Dedifferentiated amniotic fluid mesenchymal stem cell (primary cell): ENCODE results near the gene CHRNA4.

Source experiments
- DNase-seq: peaks from one replicate; pipeline ENCODE4 v3.0.0-alpha.2; 2016; ENCODE audit errors: extremely low spot score

Gene CHRNA4

GRCh38 chr20:63360850-63361518 is at the start of gene CHRNA4:
Gene CHRNA4, minus strand, starts transcription at chr20:63361349. Its CDS starts 184 bp downstream, at chr20:63361165.
- no peak for DNase-seq

DNA sequence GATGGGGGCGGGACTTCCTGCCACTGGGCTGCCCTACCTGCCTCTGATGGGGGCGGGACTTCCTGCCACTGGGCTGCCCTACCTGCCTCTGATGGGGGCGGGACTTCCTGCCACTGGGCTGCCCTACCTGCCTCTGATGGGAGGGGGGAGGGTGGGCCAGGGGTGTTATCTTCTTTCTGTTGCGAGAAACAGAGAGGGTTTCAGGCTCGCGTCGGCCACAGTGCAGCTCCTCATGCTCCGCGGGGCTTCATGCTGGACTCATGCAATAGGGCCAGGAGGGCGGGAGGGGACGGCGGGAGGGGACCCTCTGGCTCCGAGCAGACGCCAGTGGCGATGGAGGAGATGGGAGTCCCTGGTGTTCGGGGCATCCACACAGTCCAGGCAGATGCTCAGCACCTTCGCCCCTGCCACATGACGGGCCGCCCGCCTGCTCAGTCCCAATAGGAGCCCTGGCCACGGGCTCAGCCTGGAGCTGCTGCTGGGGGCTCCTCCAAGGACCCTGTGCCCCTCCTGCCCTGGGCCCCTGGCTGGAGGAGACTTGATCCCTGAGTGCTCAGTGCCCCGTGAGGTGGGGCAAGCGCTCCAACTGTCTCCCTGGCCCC is 48.8 kb upstream of the CHRNA4 start:
- no peak for DNase-seq

DNA sequence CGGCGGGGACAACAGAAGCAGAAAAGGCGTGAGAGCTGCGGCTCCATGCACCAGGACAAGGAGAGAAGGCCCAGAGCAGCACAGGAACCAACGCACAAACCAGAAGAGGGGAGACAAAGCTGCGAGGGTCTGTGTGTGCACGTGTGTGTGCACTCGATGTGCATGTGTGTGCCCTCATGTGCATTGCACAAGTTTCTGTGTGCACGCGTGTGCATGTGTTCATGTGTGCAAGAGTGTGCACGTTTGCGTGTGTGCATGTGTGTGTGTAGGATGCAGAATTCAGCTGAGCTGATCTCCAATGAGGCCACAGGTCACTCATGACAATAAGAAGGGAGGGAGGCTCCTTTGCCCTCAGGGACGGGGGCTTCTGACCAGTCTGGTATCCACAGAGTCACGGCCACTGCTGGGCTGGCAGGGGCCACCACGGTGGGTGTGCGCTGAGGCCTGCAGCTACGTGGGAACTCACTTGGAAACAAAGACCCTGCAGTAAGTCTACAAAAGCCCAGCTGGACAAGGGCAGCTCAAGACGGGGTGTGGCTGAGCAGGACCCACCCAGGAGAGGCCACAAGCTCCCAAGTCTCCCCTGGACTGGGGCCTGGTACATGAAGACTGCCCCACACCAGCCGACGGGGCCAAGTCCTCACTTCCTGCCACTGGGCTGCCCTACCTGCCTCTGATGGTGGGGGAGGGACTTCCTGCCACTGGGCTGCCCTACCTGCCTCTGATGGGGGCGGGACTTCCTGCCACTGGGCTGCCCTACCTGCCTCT is 48.1 kb upstream of the CHRNA4 start:
- DNase-seq, result no peak

DNA sequence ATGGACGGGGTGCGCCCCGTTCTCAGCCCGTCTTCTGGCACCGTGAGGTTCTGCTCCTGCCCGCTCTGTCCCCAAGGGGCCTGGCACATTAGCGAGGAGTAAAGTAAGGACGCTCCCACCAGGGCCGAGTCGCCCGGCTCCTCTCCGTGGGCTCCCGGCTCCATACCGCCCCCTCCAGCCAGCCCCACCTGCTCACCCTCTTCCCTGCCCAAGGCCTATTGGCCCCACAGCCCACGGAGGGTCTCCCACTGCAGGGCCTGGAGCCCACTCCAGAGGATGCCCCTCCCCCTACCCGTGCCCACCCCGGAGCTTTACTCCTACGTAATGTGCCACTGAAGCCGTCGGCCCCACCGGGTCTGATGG is 47.5 kb upstream of the CHRNA4 start:
- DNase-seq, result no peak

- DNase-seq, result no peak
Measured at GRCh38 chr20:63407928-63408683, 47.0 kb upstream of the CHRNA4 start.

DNA sequence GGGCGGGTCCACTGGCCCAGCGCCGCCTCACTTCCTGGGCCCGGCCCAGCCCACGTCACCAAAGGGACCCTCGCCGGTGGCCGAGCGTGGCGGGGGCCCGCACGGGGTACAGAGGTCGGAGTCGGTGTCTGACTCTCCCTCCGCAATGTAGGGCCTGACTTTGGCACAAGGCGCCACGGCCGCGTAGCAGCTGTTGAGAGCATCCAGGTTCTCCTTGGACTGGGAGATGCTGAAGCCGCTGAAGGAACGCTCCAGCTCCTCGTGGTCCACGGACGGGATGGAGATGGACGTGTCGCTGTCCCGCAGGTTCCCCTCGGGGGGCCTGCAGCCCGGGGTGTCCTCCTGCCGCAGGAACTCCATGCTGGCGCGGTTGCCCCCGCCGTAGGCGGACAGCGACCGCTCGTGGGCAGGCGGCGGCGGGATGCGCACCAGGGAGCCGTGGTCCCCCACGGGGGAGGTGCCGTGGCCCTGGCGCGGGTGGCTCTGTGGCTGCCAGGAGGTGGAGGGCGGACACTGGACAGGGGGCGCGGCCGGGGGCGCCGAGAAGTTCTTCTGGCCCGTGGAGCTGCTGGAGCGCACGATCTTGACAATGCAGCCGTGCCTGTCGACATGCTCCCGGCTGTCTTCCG is 45.6 kb upstream of the CHRNA4 start:
- DNase-seq, result no peak

DNA sequence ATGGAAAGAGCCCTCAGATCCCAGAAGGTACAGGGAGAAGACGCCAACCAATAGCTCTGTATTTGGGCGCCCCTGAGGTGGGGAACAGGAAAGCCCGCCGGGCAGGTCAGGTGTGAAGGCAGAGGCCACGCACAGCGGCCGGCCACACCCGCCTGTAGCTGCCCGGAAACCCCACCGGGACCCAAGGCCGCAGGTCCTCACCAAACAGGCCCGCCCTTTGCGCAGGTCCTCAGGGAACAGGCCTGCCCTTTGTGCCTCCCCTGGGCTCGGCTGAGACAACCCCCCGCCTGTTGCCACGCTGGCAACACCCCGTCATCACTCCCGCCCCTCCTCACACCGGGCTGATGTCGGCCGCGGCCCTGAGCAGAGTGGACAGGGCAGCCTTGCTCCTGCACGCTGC is 44.9 kb upstream of the CHRNA4 start:
- DNase-seq, result no peak

- DNase-seq, result no peak
Measured at GRCh38 chr20:63405102-63405730, 44.1 kb upstream of the CHRNA4 start.

DNA sequence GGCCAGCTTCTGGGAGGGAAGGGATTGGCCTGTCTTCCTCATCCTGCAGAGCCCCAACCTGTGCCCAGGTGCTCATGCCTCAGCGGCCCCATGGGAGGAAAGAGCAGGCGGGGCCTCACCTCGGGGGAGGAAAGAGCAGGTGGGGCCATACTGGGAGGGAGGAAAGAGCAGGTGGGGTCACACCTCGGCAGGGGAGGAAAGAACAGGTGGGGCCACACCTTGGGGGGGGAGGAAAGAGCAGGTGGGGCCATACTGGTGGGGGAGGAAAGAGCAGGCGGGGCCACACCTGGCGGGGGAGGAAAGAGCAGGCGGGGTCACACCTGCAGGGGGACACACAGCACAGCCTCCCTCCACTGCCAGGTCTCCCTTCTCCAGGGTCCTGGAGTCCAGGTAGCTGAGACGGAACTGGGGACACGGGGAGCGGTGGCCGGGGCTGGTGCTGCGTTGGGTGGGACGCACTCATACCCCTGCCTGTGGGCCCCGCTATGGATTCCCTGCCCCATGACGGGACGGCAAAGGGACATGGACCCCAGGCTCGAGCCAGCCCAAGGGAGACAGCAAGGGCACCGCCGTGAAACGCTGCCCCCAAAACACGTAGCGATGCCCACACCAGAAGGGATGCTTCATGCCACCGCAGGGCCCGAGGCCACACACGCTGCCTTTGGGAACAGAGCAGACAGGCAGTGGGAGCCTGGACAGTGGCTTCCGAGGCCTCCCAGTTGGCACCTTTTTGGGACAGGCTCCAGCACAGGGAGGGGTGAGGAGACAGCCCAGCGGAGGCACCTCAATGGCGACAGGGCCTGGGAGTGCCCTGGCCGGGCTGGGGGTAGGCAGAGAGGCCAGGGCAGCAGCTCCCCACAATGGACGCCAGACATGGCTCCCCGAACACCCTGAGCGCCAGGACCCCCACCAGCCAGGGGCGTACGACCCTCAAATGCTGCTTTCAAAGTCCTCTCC is 43.3 kb upstream of the CHRNA4 start:
- no peak for DNase-seq

GRCh38 chr20:63403403-63404105 is 42.4 kb upstream of the CHRNA4 start:
- no peak for DNase-seq

DNA sequence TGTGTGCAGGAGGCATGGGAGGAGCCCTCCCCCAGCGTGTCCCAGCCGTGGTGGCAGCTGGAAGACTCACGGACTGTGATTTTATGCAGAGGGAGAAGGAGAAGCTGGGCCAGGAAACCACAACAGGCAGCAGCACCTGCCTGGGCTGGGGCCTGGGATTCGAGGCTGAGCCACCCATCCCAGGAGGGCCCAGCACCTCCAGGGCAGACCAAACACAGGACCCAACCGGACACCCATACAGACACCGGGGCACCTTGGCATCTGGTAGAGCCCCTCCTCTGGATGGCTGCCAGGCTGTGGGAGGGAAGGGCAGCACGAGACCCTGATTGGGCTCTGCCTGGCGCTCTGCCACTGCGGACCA is 41.7 kb upstream of the CHRNA4 start:
- no peak for DNase-seq

DNA sequence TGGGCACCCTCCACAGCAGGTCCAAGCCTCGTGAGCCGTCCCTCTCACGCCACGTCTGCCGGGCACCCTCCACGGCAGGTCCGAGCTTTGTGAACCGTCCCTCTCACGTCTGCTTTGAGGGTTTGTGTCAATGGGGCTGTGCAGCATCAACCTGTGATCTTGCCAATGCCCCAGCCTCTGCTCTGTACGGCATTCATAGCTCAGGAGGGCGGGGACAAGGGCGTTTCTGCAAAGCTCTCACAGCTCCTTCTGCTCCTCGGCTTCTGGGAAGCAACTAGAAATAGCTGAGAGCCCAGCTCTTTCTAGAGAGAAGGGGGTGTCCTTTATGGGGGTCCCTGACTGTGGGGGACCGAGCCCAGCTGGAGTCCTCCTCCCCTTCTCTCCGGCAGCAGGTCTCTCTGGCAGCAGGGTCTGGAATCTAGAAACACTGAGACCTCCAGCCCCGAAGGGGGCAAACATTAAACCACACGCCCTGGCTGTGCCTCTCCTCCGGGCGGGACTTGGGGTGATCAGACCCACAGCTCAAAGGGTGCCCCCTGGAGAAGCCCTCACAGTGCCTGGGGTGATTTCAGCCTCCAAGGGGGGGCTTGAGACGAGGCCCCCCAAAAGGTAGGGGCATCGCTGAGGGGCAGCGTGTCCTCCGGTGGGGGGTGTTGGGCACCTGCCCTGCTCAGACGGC is 41.2 kb upstream of the CHRNA4 start:
- no peak for DNase-seq

DNA sequence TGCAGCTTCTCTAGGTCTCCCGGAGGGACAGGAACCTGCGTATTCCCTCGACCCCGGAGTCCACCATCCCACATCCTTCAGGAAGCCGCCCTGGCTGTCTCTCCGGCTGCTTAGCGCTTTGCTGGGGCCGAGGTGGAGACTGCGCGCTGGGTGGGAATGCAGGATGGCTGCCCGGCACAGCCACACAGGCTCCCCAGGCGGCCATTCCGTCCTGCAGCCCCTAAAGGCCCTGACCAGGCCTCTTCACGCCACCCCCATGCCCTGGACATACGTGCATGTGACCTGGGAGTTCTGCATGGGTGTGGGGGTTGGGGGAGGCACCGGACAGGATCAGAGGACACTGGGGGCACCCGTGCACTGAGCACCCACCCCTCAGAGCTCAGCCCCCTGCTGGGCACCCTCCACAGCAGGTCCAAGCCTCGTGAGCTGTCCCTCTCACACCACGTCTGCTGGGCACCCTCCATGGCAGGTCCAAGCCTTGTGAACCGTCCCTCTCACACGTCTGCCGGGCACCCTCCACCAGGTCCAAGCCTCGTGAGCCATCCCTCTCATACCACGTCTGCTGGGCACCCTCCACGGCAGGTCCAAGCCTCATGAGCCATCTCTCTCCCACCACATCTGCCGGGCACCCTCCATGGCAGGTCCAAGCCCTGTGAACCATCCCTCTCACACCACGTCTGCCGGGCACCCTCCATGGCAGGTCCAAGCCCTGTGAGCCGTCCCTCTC is 40.4 kb upstream of the CHRNA4 start:
- no peak for DNase-seq

DNA sequence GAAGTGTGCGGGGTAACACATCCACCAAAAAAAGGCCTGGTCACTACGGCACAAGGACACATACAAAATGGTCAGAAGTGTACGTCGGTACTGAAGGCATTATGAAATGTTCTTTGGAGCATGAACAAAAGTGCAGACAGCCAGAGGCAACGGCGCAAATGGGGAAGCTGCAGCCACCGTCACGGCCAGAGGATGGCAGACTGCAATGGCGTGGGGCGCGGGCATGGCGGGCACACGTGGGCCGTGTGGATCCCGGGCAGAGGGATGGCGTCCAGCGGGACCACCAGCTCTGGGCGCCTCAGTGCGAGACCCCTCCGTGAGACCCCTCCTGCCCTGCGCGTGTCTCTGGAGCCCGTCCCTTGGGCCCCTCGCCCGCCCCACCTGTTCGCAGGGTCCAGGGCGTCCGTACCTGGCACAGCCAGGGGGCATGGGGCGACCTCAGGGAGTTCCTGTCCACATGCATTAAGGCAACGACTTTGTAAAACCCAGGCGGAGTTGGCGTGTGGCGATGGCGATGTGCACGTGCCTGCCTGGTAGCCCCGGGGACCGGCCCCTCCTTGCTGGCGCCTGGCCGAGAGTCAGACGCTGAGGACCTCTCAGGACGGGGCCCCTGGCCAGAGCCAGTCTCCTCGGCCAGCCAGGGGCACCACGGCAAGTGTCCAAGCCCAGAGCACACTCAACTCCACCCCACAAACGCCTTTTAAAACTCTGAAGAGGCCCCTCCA is 39.5 kb upstream of the CHRNA4 start:
- no peak for DNase-seq

DNA sequence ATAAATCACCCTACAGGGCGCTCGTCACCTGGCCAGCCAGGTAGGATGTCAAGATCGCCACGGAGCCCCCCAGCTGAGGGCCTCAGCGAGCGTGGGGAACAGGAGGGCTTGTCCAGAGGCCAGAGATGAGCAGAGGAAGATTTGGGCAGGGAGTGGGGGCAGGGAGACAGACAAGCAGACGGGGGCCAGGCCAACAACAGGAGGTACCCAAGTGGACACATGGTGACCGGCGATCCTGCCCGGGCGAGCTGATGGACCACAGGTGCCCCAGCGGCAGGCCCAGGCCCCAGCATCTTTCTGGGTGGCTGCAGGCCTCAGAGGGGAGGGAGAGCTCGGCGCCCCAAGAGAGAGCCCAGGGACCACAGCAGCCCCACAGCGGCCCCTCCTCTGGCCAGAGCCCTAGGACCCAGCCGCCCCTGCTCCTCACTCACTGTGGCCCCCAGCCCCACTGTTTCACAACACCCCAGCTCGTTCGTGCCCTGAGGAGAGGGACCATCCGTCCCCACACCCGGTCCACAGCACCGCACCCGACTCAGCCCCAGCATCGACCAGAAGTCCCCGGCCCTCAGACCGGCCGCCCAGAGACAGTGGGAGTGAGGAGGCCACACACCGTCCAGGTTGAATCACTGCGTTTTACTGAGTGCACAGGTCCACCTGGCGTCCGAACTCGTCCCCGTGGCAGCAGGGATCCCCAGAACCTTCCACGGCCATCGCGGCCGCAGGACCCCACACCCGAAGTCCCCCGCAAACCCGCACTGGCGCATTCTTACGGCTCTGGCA is 38.6 kb upstream of the CHRNA4 start:
- no peak for DNase-seq

DNA sequence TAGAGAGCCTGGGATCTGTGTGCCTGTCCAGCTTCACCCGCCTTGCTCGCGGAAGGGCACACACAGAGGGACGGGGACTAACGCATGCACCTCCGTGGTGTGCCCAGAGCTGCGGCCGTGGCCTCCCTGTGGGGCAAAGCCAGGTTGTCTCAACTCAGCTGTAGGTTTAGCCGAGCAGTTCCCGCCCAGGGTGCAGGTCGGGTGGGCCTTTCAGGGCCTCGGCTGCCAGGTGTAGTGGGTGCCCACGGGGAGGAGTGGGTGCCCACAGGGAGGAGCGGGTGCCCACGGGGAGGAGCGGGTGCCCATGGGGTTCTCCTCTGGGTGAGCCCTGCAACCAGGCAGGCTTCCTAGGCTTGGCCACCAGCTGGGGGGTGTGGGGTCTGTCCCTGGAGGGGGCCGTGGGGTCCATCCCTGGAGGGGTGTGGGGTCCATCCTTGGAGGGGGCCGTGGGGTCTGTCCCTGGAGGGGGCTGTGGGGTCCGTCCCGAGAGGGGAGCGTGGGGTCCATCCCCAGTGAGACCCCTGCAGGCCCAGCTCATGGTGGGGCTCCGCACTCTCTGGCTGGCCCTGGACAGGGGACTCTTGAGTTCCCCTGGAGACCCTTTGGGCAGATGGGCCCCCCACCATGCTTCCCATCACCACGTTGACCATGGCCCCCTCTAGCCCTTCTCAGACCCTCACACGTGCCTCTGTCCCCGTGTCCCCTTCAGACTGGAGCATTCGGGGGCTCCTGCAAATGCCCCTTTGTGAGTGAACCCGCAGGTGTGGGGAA is 37.8 kb upstream of the CHRNA4 start:
- no peak for DNase-seq
